ENCODE measurements around the gene IRX3. TPM values are rescaled to one million over a fixed set of nuclear protein-coding genes. Genes with fewer than 3 reads are reported as not detected.

Gene IRX3
- 89.2 TPM for total RNA-seq
- long read RNA-seq, transcript IRX3-201 (4 exons, 2,601 nt): major isoform, 88 of 153 reads
- long read RNA-seq, partial matches to known transcripts: 51 of 153 reads
- long read RNA-seq, other reads (novel, unspliced or antisense): 14 of 153 reads

- Histone ChIP-seq H3K9me3 (no peaks in the 10 kb centered on the region), H3K36me3 (no peaks in the 10 kb centered on the region), H3K27me3 (peaks cover 76% of the 10 kb centered on the region), H3K27ac (peak within 1 kb of the TSS; percentile 82), H3K4me1 (peaks cover 19% of the 10 kb centered on the region), H3K4me3 (peak within 1 kb of the TSS; percentile 60)
- TF ChIP-seq, protein P1, sequence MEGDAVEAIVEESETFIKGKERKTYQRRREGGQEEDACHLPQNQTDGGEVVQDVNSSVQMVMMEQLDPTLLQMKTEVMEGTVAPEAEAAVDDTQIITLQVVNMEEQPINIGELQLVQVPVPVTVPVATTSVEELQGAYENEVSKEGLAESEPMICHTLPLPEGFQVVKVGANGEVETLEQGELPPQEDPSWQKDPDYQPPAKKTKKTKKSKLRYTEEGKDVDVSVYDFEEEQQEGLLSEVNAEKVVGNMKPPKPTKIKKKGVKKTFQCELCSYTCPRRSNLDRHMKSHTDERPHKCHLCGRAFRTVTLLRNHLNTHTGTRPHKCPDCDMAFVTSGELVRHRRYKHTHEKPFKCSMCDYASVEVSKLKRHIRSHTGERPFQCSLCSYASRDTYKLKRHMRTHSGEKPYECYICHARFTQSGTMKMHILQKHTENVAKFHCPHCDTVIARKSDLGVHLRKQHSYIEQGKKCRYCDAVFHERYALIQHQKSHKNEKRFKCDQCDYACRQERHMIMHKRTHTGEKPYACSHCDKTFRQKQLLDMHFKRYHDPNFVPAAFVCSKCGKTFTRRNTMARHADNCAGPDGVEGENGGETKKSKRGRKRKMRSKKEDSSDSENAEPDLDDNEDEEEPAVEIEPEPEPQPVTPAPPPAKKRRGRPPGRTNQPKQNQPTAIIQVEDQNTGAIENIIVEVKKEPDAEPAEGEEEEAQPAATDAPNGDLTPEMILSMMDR (IDR thresholded peaks at IDR 0.05): no peak
- intact Hi-C loops (cut with DNase I): no loop called here
- DNase-seq (peak; percentile 94), ATAC-seq (peak; percentile 86)
These were observed at the start of gene IRX3 for GRCh38 chr16:54286366-54287130. Gene IRX3, minus strand, starts transcription at chr16:54286787. Its CDS starts 737 bp downstream, at chr16:54286050.

GRCh38 chr16:54335230-54335629 is 48.6 kb upstream of the IRX3 start:
- no peaks in the 10 kb centered on the region for H3K4me1 ChIP-seq
- intact Hi-C loops (cut with DNase I): no loop called here
- no peaks in the 10 kb centered on the region for H3K36me3 ChIP-seq
- H3K27ac ChIP-seq: no peak overlapping the region
- DNase-seq (no peak), ATAC-seq (no peak)
- H3K27me3 ChIP-seq: peaks cover 4% of the 10 kb centered on the region
- H3K9me3 ChIP-seq: no peaks in the 10 kb centered on the region
- TF ChIP-seq, protein P1 (IDR thresholded peaks at IDR 0.05): no peak
- H3K4me3 ChIP-seq: no peak overlapping the region

DNA sequence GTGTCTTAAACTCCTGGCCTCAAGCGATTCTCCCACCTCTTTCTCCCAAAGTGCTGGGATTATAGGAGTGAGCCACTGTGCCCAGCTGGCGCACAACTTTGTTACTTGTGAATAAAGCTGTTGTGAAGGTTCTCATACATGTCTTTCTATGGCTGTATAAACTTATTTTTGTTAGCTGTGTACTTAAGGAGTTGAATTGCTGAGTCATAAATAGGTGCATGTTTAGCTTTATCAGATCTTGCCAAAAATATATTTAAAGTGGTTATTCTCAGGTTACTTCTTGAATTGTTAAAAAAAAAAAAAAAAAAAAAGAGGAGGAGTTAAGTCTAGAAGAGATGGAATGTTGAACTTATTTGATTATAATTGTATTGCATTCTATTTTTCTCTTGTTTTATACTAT is 47.6 kb upstream of the IRX3 start:
- TF ChIP-seq, protein P1 (IDR thresholded peaks at IDR 0.05): no peak
- H3K27me3 ChIP-seq: no peaks in the 10 kb centered on the region
- ATAC-seq (peak; percentile 40), DNase-seq (no peak)
- no peaks in the 10 kb centered on the region for H3K4me1 ChIP-seq
- no peaks in the 10 kb centered on the region for H3K36me3 ChIP-seq
- intact Hi-C loops (cut with DNase I): no loop called here
- H3K9me3 ChIP-seq: no peaks in the 10 kb centered on the region
- no peak overlapping the region for H3K4me3 ChIP-seq
- no peak overlapping the region for H3K27ac ChIP-seq

- Histone ChIP-seq H3K9me3 (no peaks in the 10 kb centered on the region), H3K27ac (no peak overlapping the region), H3K4me3 (no peak overlapping the region), H3K36me3 (no peaks in the 10 kb centered on the region), H3K4me1 (no peaks in the 10 kb centered on the region), H3K27me3 (no peaks in the 10 kb centered on the region)
- TF ChIP-seq, protein P1 (IDR thresholded peaks at IDR 0.05): no peak
- intact Hi-C loops (cut with DNase I): no loop called here
- DNase-seq: no peak
- ATAC-seq: no peak
These were observed 44.8 kb upstream of the IRX3 start for GRCh38 chr16:54331241-54332002.

- no peak overlapping the region for H3K27ac ChIP-seq
- TF ChIP-seq, protein P1 (IDR thresholded peaks at IDR 0.05): no peak
- intact Hi-C loops (cut with DNase I): no loop called here
- no peaks in the 10 kb centered on the region for H3K27me3 ChIP-seq
- no peak overlapping the region for H3K4me3 ChIP-seq
- H3K36me3 ChIP-seq: no peaks in the 10 kb centered on the region
- DNase-seq (no peak), ATAC-seq (peak; percentile 39)
- H3K4me1 ChIP-seq: no peaks in the 10 kb centered on the region
- H3K9me3 ChIP-seq: no peaks in the 10 kb centered on the region
These were observed 41.0 kb upstream of the IRX3 start for GRCh38 chr16:54327609-54328008.
